ENCODE measurements around the gene AFG1L. TPM values are rescaled to one million over a fixed set of nuclear protein-coding genes. Genes with fewer than 3 reads are reported as not detected.

Gene AFG1L
- total RNA-seq, 2 donors from 2014 or later: 10.5 to 11.1 TPM

- TF ChIP-seq CTCF (conservative IDR thresholded peaks at IDR 0.05): no peak
- Mint-ChIP-seq H3K4me1 (no peaks in the 10 kb centered on the region), H3K27me3 (ENCODE audit: insufficient read depth) (no peaks in the 10 kb centered on the region), H3K36me3 (ENCODE audit: low read depth) (no peaks in the 10 kb centered on the region), H3K27ac (no peak overlapping the region), H3K9me3 (no peaks in the 10 kb centered on the region), H3K4me3 (no peak overlapping the region)
- Histone ChIP-seq H3K9ac (ENCODE audit: extremely low read depth, low read length, poor library complexity, severe bottlenecking) (no peak overlapping the region), H3K27ac (ENCODE audit: low read depth, low read length) (no peak overlapping the region), H3K4me3 (ENCODE audit: low read length) (no peak overlapping the region), H3K36me3 (ENCODE audit: control insufficient read depth, insufficient read depth, low read length) (no peaks in the 10 kb centered on the region), H3K9me3 (ENCODE audit: control insufficient read depth, low read length) (no peaks in the 10 kb centered on the region), H3K27me3 (ENCODE audit: control insufficient read depth, insufficient read depth, low read length, poor library complexity, severe bottlenecking) (no peaks in the 10 kb centered on the region), H3K4me1 (ENCODE audit: control insufficient read depth, insufficient read depth, low read length) (no peaks in the 10 kb centered on the region)
- 91% methylated on average over 1 of the region's 1 CpG; no CpG with 5 or more reads in 1 of the 2 experiments for WGBS, 2 experiments (ENCODE audit: insufficient coverage in 1 of 2, insufficient read length in 1 of 2)
- DNase-seq: no peak
Observed at GRCh38 chr6:108350528-108350927, 55.7 kb downstream of the AFG1L start.

- Mint-ChIP-seq H3K27ac (no peak overlapping the region), H3K36me3 (ENCODE audit: low read depth) (no peaks in the 10 kb centered on the region), H3K4me3 (no peak overlapping the region), H3K4me1 (no peaks in the 10 kb centered on the region), H3K9me3 (no peaks in the 10 kb centered on the region), H3K27me3 (ENCODE audit: insufficient read depth) (no peaks in the 10 kb centered on the region)
- H3K36me3 ChIP-seq (ENCODE audit: control insufficient read depth, insufficient read depth, low read length): no peaks in the 10 kb centered on the region
- 80 to 97% methylated on average over 1 of the region's 1 CpG for WGBS, 2 experiments (ENCODE audit: insufficient coverage in 1 of 2, insufficient read length in 1 of 2)
- no peak for TF ChIP-seq CTCF (conservative IDR thresholded peaks at IDR 0.05)
- no peak overlapping the region for H3K27ac ChIP-seq (ENCODE audit: low read depth, low read length)
- H3K4me1 ChIP-seq (ENCODE audit: control insufficient read depth, insufficient read depth, low read length): no peaks in the 10 kb centered on the region
- no peak overlapping the region for H3K9ac ChIP-seq (ENCODE audit: extremely low read depth, low read length, poor library complexity, severe bottlenecking)
- no peaks in the 10 kb centered on the region for H3K27me3 ChIP-seq (ENCODE audit: control insufficient read depth, insufficient read depth, low read length, poor library complexity, severe bottlenecking)
- no peaks in the 10 kb centered on the region for H3K9me3 ChIP-seq (ENCODE audit: control insufficient read depth, low read length)
- DNase-seq: no peak
- H3K4me3 ChIP-seq (ENCODE audit: low read length): no peak overlapping the region
Observed at GRCh38 chr6:108353853-108354252, 59.0 kb downstream of the AFG1L start.

GRCh38 chr6:108355120-108355519 is 60.3 kb downstream of the AFG1L start:
- Mint-ChIP-seq H3K27ac (no peak overlapping the region), H3K9me3 (no peaks in the 10 kb centered on the region), H3K4me3 (no peak overlapping the region), H3K4me1 (no peaks in the 10 kb centered on the region), H3K27me3 (ENCODE audit: insufficient read depth) (no peaks in the 10 kb centered on the region), H3K36me3 (ENCODE audit: low read depth) (no peaks in the 10 kb centered on the region)
- no peak for TF ChIP-seq CTCF (conservative IDR thresholded peaks at IDR 0.05)
- Histone ChIP-seq H3K9ac (ENCODE audit: extremely low read depth, low read length, poor library complexity, severe bottlenecking) (no peak overlapping the region), H3K27me3 (ENCODE audit: control insufficient read depth, insufficient read depth, low read length, poor library complexity, severe bottlenecking) (no peaks in the 10 kb centered on the region), H3K36me3 (ENCODE audit: control insufficient read depth, insufficient read depth, low read length) (no peaks in the 10 kb centered on the region), H3K4me3 (ENCODE audit: low read length) (no peak overlapping the region), H3K4me1 (ENCODE audit: control insufficient read depth, insufficient read depth, low read length) (no peaks in the 10 kb centered on the region), H3K9me3 (ENCODE audit: control insufficient read depth, low read length) (no peaks in the 10 kb centered on the region), H3K27ac (ENCODE audit: low read depth, low read length) (no peak overlapping the region)
- WGBS, 2 experiments (ENCODE audit: insufficient coverage in 1 of 2, insufficient read length in 1 of 2): 93% methylated on average over 2 of the region's 2 CpGs; no CpG with 5 or more reads in 1 of the 2 experiments
- DNase-seq: no peak

Measured in endodermal cell (in vitro differentiated cells).